HEK293T (cell line): Measurements from ENCODE around the gene CITED2.

Experiments
- NFRKB ChIP-seq: fragments of 450-650 bp; IDR thresholded peaks from 2 replicates; pipeline ENCODE4 v1.6.1; 2016; ENCODE audit warnings: mild to moderate bottlenecking, moderate library complexity
- TF ChIP-seq, protein P1 (sequence below): fragments of 450-650 bp; IDR thresholded peaks from 2 replicates; pipeline ENCODE4 v1.6.1; 2016

DNA sequence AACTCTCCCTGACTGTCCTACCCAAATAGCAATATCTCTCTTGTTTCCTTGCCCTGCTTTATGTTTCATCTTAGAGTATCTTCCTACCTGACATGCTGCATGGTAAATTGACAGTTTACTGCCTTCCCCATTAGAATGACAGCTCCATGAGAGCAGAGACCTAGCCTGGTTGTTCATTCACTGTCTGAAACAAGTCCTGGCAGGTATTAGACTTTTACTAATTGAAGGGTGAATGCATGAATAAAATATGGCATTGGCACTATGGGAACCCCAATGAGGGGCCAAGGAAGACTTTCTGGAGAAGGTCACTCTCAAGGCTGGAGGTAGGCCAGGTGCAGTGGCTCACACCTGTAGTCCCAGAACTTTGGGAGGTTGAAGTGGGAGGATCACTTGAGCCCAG lies 3.8 kb upstream of the CITED2 start:
- TF ChIP-seq, protein P1, sequence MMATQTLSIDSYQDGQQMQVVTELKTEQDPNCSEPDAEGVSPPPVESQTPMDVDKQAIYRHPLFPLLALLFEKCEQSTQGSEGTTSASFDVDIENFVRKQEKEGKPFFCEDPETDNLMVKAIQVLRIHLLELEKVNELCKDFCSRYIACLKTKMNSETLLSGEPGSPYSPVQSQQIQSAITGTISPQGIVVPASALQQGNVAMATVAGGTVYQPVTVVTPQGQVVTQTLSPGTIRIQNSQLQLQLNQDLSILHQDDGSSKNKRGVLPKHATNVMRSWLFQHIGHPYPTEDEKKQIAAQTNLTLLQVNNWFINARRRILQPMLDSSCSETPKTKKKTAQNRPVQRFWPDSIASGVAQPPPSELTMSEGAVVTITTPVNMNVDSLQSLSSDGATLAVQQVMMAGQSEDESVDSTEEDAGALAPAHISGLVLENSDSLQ: no peak
- no peak for TF ChIP-seq NFRKB
